WTC11 (cell line): ENCODE measurements around the gene DUSP1.

Experiments used
- ELF4 ChIP-seq: sonication (generic); formaldehyde crosslinking; IDR thresholded peaks from 2 replicates; pipeline ENCODE4 v1.8.1; 2022; ENCODE audit warnings: low read depth, mild to moderate bottlenecking, moderate library complexity, missing genetic modification reagents
- FOXP1 ChIP-seq: sonication (generic); formaldehyde crosslinking; IDR thresholded peaks from 2 replicates; pipeline ENCODE4 v1.8.0; 2022; ENCODE audit warnings: missing genetic modification reagents, mild to moderate bottlenecking, moderate library complexity, borderline replicate concordance
- MXD4 ChIP-seq: fragments of 250-450 bp; sonication (Bioruptor Pico); IDR thresholded peaks from 2 replicates; pipeline ENCODE4 v1.8.0; 2021; ENCODE audit warnings: mild to moderate bottlenecking, moderate library complexity, borderline replicate concordance
- NR1H2 ChIP-seq: sonication (generic); formaldehyde crosslinking; IDR thresholded peaks from 2 replicates; pipeline ENCODE4 v1.9.0; 2021; ENCODE audit warnings: mild to moderate bottlenecking, moderate library complexity, missing genetic modification reagents
- TCF7 ChIP-seq: sonication (generic); formaldehyde crosslinking; IDR thresholded peaks from 2 replicates; pipeline ENCODE4 v1.8.0; 2022; ENCODE audit warnings: mild to moderate bottlenecking, low read depth, missing genetic modification reagents, moderate library complexity
- ZNF121 ChIP-seq: sonication (generic); formaldehyde crosslinking; IDR thresholded peaks from 2 replicates; pipeline ENCODE4 v1.8.0; 2023; ENCODE audit warnings: missing genetic modification reagents
- ZNF263 ChIP-seq: sonication (generic); formaldehyde crosslinking; IDR thresholded peaks from 2 replicates; pipeline ENCODE4 v1.8.1; 2022; ENCODE audit warnings: low read depth, mild to moderate bottlenecking, moderate library complexity, missing genetic modification reagents
- ZNF416 ChIP-seq: fragments of 250-450 bp; sonication (Bioruptor Pico); IDR thresholded peaks from 2 replicates; pipeline ENCODE4 v1.9.0; 2021; ENCODE audit warnings: mild to moderate bottlenecking, inconsistent platforms
- TF ChIP-seq, protein P1 (sequence below): fragments of 200-600 bp; IDR thresholded peaks from 2 replicates; pipeline ENCODE4 v1.8.0; 2022; ENCODE audit warnings: antibody characterized with exemption
- TF ChIP-seq, protein P2 (sequence below): sonication (generic); formaldehyde crosslinking; conservative IDR thresholded peaks from 2 replicates; pipeline ENCODE4 v1.8.1; 2022; ENCODE audit warnings: mild to moderate bottlenecking, missing genetic modification reagents
- TF ChIP-seq, protein P3 (sequence below): sonication (generic); formaldehyde crosslinking; IDR thresholded peaks from 2 replicates; pipeline ENCODE4 v1.8.0; 2022; ENCODE audit warnings: mild to moderate bottlenecking, missing genetic modification reagents
- TF ChIP-seq, protein P4 (sequence below): fragments of 250-450 bp; sonication (Bioruptor Pico); IDR thresholded peaks from 2 replicates; pipeline ENCODE4 v1.9.0; 2021; ENCODE audit warnings: moderate library complexity, mild to moderate bottlenecking, inconsistent platforms, borderline replicate concordance

DNA sequence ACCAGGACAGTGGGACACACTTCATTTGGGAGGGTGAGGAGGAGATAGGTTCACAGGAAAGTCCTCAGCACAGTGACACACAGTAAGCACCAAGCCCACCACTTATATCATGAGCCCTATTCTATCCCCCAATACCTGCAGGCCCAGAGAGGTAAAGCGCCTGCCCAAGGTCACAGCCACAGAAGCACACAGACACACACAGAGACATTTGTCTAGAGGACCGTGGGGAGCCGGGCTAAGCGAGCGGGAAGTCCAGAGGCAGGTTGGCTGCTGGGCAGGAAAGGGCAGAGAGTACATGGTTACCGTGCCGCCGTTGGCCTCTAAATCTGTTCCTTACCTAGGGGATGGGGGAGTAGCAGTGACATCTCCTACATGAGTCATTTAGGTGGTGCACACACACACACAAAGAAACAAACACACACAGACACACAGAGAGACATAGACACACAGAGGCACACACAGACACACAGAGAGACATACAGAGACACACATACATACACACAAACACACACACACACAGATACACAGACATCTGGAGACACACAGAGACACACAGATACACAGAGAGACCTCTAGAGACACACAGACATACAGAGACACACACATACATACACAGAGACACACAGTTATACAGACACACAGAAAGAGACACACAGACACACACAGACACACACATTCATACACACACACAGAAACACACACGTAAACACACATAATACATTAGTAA is 15.9 kb upstream of the DUSP1 start:
- TF ChIP-seq TCF7 (CRISPR knock-in tag) (no peak), ZNF121 (no peak), ZNF263 (no peak), MXD4 (CRISPR knock-in tag) (no peak), FOXP1 (CRISPR knock-in tag) (no peak), NR1H2 (no peak), ELF4 (CRISPR knock-in tag) (no peak), ZNF416 (no peak)
- TF ChIP-seq, protein P1, sequence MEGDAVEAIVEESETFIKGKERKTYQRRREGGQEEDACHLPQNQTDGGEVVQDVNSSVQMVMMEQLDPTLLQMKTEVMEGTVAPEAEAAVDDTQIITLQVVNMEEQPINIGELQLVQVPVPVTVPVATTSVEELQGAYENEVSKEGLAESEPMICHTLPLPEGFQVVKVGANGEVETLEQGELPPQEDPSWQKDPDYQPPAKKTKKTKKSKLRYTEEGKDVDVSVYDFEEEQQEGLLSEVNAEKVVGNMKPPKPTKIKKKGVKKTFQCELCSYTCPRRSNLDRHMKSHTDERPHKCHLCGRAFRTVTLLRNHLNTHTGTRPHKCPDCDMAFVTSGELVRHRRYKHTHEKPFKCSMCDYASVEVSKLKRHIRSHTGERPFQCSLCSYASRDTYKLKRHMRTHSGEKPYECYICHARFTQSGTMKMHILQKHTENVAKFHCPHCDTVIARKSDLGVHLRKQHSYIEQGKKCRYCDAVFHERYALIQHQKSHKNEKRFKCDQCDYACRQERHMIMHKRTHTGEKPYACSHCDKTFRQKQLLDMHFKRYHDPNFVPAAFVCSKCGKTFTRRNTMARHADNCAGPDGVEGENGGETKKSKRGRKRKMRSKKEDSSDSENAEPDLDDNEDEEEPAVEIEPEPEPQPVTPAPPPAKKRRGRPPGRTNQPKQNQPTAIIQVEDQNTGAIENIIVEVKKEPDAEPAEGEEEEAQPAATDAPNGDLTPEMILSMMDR: no peak
- TF ChIP-seq, protein P2, sequence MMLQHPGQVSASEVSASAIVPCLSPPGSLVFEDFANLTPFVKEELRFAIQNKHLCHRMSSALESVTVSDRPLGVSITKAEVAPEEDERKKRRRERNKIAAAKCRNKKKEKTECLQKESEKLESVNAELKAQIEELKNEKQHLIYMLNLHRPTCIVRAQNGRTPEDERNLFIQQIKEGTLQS: no peak
- TF ChIP-seq, protein P3, sequence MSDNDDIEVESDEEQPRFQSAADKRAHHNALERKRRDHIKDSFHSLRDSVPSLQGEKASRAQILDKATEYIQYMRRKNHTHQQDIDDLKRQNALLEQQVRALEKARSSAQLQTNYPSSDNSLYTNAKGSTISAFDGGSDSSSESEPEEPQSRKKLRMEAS (CRISPR knock-in tag): no peak
- TF ChIP-seq, protein P4, sequence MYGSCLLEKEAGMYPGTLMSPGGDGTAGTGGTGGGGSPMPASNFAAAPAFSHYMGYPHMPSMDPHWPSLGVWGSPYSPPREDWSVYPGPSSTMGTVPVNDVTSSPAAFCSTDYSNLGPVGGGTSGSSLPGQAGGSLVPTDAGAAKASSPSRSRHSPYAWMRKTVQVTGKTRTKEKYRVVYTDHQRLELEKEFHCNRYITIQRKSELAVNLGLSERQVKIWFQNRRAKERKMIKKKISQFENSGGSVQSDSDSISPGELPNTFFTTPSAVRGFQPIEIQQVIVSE (CRISPR knock-in tag): no peak
